NCI-H128 (cell line): ENCODE measurements around the gene NCR2.

Experiments
- DNase-seq: peaks from one replicate; lab custom pipeline; 2025; ENCODE audit not compliant: unreplicated experiment; lab: John Stamatoyannopoulos, UW

Gene NCR2

DNA sequence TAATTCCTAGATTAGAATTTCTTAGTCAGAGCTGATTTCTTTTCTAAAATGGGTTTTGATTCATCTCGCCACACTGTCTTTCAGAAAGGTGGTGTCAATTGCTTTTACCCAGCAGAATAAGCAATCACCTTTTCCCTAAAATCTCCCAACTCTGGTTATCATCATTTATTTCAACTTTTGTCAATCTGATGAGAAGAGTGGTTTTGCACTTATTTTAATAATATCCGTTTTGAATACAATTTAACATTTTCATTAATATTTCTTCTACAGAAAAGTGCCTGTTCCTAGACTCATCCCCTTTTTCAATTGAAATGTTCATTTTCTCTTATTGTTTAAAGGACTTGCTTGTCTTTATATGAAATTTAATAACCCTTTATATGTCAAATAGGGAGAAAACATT is 8.2 kb upstream of the NCR2 start:
- DNase-seq = no peak

DNA sequence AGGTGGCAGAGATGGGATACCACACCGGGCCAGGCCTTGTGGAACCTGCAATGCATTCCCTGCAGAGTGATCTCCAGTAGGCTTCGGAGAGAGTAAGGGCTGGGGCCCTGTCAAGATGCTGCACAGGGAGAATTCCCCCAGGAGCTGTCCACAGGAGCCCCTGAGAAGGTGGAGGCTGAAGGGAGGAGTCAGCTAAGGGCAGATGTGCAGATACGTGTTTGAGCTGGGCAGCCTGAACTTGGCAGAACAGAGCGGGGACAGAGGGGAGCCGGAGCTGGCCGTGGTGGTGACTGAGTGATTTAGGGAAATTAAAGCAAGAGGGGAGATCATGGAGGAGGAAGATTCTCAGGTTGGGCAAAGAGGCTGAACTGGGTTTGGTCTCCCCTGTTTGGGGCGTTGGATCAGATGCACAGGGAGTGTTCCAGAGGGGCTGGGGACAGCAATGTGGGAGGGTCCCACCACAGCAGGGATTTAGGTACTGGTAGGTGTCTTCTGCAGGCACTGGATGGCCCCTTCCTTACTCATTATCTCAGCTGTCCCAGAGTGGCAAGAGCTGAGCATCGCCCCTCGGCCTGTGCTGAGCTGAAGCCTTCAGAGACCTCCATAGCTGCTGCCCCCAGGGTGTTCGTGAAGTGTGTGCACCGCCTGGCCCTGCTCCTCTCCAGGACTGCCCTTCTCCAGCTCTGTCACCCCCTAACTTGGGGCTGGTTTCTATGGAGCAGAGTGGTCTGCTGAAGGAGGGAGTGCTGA is 3.8 kb upstream of the NCR2 start:
- DNase-seq = no peak

DNA sequence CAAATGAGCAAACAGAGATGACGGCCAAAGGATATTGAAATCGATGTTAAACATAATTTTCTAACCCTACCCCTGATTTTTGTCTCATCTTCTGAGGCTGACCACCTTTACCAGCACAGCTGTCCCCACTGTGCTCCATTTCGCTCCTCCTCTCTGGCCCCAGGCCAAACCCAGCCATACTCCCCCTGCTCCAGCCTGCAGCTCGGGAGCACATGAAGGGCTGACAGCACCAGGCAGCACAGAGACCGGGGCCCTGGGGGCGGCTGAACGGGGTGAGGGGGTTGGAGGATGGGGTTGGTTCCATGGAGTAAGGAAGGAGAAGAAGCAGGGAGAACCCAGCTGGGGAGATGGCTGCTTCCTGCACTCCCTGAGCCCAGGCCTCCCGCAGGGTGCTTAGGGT is 3.2 kb upstream of the NCR2 start:
- DNase-seq = no peak

DNA sequence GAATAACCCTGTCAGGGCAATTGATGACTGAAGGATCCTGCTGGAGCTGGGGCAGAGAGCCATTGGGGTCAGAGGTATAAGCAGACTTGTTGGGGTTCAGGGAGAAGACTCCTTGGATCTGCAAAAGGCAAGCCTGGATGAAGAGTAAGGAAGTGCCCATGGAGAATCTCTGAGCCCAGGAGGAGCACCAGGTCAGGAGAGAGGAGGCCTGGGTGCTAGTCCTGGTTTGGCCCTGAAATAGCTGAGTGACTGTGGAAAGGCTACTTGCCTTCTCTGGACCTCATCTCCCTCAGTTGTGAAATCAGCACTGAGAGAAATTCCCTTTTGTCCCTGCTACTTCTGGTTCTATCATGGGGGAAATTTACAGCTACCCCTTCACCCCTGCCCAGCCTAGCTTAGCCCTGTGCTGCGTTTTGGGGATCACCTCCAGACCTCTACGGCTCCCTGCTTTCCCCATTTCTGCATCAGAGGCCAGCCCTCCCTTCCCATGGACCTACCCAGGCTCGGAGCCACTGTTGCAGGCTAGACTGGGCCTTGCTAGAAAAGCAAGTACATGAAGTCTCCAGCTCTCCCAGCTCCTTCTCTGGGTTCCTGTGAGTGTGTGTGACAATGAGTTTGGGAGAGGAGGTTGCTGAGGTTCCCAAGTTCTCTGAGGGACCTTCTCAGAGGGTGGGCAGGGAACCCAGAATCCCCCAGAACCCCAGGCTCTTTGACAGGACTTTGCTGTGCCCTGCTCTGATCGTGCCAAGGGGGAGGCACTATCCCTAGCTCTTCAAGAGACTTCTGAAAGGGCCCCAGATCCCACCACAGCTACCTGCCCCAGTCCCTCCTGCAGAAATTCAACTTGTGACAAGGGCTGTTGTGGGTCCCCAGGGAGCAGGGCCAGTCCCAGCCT is 2.3 kb upstream of the NCR2 start:
- no peak for DNase-seq

DNA sequence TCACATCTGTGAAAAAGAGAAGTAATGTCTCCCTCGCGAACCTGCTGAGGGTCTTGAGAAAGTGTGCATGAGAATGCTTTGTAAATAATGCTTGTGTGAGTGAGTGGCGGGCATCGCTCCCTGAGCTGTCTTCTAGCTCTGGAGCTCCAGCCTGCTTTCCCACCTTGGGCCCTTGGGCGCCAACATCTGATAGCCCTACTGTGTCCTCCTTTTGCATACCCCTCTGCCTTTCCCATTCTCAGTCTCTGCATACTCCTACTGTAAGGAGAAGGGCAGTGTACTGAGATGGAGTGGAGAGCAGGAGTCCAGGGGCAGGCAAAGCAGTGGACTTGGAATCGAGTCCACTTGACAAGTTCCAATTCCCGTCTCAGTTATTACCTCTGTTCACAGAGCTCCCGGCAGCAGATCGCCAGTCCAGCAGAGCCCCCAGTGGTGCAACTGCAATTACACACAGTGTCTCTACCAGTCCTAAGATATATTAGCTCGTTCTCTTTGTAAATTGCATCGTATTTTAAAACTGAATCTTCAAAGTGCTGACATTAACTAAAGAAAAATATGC is 847 bp upstream of the NCR2 start:
- no peak for DNase-seq

DNA sequence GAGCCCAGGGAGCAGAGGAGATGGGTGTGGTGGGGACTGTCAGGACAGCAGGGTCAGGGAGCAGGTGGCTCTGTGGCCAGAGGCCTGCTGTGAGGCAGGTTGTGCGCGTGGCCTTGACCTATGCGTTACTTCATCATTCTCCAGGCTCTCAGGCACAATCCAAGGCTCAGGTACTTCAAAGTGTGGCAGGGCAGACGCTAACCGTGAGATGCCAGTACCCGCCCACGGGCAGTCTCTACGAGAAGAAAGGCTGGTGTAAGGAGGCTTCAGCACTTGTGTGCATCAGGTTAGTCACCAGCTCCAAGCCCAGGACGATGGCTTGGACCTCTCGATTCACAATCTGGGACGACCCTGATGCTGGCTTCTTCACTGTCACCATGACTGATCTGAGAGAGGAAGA is 535 bp downstream of the NCR2 start:
- no peak for DNase-seq

DNA sequence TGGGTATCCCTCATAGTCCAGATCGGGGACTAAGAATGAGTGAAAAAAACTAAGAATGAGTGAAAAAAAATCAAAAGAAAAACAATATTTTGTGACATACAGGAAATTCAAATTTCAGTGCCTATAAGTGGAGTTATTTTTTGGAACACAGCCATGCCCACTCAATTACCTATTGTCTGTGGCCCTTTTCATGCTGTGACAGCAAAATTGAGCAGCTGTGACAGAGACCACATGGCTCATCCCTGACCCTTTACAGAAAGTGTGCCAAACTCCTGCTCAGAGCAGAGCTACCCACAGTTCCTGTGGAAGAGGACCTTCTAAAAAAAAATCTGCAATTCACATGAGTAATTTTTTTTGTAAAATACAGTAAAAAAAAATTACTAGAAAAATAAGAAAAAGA is 1.4 kb downstream of the NCR2 start:
- peak; percentile 20 for DNase-seq

DNA sequence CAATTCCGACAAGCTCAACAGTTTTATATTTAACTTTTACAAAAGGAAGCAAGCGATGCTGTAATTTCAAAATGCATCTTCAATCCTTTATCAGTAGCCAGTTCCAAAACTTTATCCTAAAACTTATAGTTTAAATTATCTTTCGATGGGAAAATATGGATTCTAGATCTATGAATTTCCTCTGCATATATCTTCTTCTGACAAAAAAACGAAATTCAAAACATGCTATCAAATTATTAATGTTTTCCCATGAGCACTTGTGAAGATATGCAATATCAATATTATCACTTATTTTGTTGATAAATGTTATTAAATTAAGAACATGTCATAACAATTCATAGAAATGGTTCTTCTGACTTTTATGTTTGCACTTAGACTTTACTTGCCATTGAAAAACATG is 2.3 kb downstream of the NCR2 start:
- DNase-seq = no peak

DNA sequence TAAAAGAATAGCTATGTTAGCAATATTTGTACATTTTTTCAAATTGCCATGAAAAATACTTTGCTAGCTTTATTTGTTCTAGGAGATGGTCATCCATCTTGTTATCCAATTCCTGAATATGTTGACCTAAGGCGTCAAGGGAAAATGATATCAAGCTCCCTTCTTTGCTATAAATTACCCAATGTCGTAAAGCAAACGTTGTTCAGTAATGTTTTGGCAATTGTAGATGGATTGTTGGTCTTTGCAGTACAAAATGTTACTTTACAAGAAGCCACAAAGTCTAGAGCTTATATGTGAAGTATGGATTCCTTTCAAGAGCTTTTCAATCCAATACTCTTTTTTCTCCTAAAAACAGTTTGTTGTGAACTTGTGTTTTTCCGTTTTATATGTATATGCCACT is 3.3 kb downstream of the NCR2 start:
- DNase-seq = no peak

DNA sequence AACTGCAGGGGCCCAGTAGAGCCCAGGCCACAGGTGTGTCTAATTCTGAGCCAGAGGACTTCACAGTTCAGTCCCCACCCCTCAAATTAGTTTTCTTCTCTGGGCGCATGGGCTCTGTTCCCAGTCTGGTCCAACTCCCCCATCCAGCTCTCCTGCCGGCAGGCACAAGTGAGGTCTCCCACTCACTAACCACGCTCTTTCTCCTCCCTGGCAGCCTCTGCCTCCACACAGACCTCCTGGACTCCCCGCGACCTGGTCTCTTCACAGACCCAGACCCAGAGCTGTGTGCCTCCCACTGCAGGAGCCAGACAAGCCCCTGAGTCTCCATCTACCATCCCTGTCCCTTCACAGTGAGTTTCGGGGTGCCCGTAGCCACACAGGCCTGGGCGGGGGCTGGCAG is 6.2 kb downstream of the NCR2 start:
- no peak for DNase-seq

DNA sequence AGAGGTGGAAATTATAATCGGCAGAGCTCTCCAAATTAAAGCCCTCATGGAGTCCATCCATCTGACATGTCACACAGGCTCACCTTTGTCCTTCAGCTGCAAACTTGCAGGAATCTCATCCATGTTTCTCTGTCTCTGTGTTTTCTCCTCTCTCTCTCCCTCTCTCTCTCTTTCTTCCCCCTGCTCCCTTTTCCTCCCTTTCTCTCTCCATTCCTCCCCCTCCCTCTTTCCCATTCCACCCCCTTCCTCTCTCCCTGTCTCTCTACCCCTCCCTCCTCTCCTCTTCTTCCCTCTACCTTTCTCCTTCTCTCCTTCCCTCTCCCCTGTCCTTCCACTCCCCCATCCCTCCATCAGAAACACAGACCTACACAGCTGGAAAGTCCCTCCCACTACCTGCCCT is 6.8 kb downstream of the NCR2 start:
- no peak for DNase-seq

DNA sequence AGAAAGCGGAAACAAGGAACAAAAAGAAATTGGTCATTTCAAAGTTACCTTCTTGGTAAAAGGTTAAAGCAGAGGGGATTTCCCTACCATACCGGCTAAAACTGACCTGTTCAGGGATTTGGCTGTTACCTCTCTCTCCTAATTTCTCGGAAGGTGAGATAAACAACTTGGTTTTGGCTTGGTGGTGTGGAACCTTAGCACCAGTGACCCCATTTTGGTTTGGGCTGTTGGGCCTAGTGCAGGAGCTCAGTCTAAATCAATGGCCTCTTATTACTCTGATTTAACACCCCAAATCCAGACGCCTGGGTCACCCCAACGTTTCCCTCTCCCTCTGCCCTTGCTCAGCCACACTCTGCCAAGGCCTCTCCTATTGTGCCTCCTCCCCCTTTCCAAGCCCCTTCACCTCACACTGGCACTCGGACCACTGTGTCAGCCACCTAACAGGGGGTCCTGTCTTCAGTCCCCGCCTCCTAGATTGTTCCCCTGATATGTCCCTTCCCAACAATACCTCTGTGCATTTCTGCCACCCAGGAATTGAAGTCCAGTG is 8.3 kb downstream of the NCR2 start:
- DNase-seq = no peak

DNA sequence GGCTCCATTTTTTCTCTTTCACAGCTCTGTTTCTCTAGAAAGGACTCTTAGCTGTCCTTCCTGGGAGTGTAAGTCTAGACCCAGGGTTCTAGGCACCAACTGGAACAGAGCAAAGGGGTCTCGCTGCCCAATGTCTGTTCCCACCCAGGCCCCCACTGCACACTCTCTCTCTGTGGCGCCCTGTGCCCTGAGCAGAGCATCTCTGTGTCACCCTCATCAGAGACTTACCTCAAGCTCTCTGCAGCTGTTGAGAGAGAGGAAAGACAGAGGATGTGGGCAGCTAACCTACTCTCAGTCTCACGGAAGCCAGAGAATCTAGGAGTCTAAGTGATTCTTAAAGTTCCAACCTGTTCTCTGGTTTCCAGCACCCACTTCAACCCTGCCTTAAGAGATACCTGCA is 9.5 kb downstream of the NCR2 start:
- no peak for DNase-seq

DNA sequence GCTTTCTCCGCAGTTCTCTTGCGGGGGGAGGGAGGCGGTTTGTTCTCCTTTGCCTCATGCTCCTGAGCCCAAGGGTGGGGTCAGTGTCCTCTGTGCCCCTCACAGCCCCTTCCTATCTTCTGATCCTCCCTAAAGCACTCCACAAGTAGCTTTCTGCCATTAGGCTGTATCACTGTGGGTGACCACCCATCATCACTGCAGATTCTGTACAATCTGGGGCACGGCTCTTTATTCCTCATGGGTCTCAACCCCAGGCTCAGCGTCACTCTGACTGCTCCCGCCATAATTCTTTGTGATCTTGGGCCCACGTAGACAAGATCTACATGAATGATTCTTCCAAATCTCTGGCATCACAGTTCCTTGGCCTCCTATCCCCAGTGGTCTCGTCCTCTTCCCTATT is 10.5 kb downstream of the NCR2 start:
- no peak for DNase-seq

DNA sequence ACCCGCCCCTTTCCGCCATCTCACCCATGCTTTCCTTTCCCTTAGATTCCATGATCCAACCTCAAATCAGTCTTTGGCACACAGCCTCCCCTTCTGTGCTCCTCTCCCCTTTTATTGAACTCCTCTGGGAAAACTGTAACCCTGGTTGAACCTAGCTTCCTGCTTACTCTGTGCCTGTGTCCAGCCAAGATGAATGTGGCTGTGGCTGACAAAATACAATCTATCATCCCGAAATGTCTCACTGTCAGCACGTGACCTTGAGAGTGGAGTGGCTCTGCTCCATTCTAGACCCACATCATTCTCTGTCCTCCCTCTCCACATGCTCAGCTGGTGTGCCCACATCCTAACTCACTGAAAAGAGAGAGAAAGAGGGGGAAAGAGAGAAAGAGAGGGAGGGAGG is 11.0 kb downstream of the NCR2 start:
- DNase-seq = no peak

DNA sequence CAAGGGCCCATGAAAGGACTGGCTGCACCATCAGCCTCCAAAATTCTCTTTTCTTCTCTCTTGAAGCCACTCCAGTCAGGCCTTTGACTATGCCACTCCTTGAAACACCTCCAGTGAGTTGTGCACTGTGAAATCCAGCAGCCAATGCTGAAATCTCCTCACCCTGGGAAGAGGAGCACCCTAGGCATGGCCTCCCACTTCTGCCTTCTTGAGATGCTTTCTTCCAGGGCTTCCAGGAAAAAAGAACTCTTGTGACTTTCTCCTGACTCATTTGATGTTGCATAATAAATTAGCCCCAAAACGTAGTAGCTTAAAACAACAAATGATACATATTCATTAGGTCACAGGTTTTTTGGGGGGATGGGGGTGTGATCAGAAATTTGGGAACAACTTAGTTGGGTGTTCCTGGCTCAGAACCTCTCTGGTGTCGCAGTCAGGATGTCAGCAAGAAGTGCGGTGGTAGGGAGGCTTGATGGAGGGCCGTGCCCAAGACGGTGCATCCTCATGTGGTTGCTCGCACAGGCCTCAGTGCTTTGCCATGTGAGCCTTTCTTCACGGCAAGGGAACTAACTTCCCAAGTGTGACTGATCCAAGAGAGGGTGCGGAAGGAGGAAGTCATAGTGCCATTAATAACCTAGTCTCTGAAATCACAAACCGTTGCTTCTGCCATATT is 12.1 kb downstream of the NCR2 start:
- DNase-seq = no peak

DNA sequence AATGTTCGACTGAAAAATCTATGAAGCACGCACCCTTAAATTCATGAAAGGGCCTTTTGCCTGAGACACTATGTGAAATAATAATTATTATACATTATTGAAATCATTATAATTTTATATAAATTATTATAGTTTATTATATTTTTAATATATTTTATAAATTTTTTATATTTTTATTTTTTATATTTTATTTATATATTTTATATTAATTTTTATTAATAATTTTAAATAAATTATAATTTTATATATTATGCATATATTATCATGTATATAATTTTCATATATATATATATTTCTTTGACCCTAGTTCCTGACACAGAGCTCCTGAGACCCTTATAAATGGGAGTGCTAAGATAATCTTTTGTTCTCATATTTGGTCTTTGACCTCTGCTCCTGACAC is 13.5 kb downstream of the NCR2 start:
- no peak for DNase-seq

DNA sequence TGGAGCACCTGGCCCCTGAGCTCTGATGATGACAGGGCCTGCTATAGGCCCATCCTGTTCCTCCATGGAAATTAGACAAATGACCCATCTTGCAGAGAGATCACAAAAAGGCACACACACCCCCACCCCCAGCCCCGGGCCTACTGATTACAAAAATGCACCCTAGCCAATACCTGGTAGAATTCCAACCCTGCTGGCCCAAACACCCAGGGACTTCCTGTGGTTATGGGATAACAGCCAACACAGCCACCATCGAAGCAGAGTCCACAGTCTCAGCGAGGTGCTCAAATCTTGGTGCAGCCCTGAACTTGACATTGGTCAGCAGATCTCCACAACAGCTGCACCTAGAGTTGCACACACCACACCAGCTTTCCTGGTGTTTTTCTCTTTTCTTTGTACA is 17.0 kb downstream of the NCR2 start:
- DNase-seq = no peak

DNA sequence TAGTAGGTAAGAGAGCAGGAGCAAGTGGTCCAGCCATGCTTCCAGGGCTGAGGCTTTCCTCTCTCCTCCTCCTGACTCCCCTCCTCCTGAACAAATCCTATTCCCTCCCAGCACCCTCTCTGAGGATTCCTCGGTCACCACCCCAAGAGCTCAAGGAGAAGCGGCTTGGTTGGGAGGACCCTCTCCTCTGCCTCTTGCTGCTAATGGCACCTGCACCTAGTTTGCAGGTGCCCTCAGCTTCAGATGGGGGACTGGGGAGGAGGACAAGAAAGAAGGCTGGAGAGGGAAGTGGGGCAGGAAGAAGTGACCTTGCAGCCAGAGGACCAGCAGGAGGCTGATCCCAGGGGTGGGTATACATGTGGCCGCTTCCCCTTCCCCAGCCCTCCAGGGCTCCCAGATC is 17.5 kb downstream of the NCR2 start:
- no peak for DNase-seq

DNA sequence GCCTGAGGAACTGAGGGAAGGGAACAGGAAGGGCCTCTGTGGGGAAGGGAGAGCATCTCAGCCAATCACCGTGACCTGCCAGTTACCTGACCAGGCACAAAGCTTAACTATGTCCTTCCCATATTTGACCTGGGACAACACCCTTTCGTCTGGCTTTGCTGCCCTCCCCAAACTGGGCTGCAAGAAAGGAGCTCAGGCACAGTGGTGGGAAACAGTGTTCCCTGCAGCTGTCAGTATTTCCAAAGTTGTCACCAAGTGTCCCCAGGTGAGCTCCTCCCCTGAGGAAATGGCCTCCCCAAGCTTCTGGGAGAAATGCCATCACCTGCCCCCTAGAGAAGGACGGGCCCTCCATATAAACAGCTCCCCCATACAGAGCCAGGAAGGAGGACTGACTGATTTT is 17.9 kb downstream of the NCR2 start:
- no peak for DNase-seq

DNA sequence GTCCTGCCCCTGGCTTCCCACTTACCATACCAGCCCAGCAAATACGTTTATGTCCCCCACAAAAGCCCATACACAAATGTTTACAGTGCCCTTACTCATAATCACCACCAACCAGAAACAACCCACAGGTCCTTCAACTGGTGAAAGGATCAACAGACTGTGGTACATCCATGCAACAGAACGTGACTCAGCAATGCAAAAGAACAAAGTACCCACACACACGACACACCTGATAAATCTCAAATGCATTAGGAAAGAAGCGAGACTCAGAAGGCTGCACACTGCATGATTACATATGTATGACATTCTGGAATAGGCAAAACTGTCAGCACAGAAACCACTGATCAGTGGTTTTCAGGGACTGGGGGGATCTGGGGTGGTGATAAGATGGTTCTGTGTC is 20.5 kb downstream of the NCR2 start:
- DNase-seq = no peak
